Fibroblast of pulmonary artery (primary cell): Measurements from ENCODE around the gene B4GALT1.

ENCODE experiments used
- DNase-seq: peaks from one replicate; pipeline ENCODE4 v3.0.0-alpha.2; 2010; ENCODE audit warnings: low read depth
- H3K4me3 ChIP-seq: replicated peaks from 2 replicates; pipeline ENCODE4 v1.5.1; 2011; ENCODE audit warnings: low read depth, mild to moderate bottlenecking, control low read depth, low read length, moderate library complexity
- TF ChIP-seq, protein P1 (sequence below): IDR thresholded peaks from 2 replicates; pipeline ENCODE4 v1.5.1; 2011; ENCODE audit warnings: mild to moderate bottlenecking, control low read depth, low read length, inconsistent platforms; ENCODE audit errors: missing control alignments

The B4GALT1 gene

DNA sequence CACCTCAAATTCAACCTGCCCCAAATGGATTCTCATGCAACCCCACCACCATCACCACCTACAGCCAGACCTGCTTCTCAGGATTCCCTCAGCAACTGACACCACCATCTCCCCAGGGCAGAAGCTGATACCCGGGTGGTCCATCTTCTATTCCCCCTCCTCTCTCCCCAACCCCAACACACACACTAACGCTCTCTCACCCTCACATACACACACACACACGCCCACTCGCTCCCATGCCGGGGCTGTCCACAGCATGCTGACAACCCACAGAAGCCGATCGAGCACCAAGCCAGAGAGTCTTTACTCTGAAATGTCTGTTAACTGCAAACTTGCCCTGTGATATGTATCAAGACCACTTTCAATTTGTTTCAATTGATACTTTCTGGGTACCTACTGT is 28.4 kb downstream of the B4GALT1 start:
- TF ChIP-seq, protein P1, sequence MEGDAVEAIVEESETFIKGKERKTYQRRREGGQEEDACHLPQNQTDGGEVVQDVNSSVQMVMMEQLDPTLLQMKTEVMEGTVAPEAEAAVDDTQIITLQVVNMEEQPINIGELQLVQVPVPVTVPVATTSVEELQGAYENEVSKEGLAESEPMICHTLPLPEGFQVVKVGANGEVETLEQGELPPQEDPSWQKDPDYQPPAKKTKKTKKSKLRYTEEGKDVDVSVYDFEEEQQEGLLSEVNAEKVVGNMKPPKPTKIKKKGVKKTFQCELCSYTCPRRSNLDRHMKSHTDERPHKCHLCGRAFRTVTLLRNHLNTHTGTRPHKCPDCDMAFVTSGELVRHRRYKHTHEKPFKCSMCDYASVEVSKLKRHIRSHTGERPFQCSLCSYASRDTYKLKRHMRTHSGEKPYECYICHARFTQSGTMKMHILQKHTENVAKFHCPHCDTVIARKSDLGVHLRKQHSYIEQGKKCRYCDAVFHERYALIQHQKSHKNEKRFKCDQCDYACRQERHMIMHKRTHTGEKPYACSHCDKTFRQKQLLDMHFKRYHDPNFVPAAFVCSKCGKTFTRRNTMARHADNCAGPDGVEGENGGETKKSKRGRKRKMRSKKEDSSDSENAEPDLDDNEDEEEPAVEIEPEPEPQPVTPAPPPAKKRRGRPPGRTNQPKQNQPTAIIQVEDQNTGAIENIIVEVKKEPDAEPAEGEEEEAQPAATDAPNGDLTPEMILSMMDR = no peak
- no peak for DNase-seq
- no peak overlapping the region for H3K4me3 ChIP-seq

DNA sequence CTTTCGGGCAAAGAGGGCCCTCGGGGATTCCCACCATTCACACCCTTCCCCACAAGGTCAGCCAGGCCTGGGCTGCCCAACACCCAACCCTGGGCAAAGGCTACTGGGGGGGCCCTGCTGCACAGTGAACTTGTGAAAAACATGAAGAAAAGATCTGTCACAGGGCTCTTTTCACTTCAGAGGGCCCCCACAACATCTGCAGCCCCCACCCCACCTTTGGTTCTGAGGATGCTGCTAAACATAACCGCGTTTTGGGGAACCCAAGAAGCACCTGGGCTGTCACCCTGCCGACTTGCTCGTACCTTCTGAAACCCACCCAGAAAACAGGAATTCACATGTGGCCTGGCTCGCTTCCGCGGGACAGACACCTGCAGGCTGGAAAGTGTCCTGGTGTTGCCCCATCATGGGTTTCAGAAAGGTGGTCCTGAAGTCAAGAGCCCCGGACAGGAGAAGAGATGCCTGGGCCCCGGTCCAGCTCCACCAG is 29.3 kb downstream of the B4GALT1 start:
- DNase-seq = no peak
- TF ChIP-seq, protein P1 = no peak
- no peak overlapping the region for H3K4me3 ChIP-seq

DNA sequence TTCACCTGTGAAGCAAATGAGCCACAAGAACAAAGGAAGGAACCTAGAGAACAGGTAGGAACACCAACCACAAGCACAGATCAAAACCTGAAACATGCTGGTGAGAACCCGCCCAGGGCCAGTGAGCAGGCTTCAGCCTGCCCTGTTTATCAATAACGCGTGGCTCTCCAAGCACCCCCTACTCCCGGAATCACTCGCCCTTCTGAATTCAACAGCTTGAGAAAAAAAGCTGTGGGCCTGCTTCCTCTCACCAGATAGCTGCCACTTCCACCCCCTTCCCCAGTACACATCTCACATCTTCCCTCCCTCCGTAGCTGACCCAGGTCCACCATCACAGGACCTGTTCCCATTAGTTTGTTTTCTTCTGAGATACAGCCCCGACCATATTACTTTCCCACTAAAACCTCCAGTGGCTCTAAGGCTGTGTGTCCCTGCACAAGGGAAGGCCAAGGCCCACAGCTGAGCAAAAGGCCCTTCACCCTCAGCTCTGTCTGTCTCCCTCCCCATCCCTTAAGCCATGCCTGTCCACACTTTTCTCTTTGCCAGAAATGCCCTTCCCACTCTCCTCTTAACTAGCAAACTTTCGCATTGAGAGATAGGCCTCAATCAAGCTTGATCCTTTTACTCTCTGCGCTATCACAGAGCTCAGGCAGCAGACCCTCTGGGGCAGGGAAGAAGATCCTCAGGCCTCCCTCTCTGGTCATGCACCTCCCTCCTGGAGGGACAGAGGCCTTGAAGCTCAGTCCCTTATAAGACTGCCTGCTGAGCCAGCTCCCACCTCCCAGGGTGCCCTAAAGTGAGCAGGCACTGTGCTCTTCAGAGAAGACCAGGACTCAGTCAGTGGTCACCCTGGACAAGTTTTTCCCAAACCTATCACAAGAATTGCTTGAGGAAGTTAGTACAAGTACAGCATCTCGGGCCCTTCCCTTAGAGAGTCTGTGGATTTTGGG is 30.1 kb downstream of the B4GALT1 start:
- TF ChIP-seq, protein P1 = no peak
- no peak overlapping the region for H3K4me3 ChIP-seq
- no peak for DNase-seq

DNA sequence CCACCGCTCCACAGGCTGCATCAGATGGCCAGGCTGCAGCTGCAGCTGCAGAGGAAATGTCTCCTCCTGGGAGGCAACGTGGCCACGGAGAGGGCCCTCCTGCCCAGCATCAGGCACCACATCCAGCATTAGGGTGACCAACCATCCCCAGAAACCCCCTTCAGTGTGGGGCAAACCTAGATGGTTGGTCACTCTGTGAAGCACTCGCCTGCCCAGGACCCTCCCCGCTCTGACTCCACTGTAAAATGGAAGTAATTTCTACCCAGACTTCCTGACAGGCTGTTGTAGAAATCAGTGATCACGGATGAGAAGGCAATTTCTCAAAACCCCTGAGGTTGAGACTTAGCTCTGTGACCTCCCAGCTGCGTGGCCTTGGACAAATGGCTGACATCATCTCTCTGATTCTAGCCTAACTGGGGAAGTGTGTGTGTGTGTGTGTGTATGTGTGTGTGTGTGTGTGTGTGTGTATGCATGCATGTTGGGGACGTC is 31.6 kb downstream of the B4GALT1 start:
- H3K4me3 ChIP-seq = no peak overlapping the region
- TF ChIP-seq, protein P1 = no peak
- DNase-seq = no peak

DNA sequence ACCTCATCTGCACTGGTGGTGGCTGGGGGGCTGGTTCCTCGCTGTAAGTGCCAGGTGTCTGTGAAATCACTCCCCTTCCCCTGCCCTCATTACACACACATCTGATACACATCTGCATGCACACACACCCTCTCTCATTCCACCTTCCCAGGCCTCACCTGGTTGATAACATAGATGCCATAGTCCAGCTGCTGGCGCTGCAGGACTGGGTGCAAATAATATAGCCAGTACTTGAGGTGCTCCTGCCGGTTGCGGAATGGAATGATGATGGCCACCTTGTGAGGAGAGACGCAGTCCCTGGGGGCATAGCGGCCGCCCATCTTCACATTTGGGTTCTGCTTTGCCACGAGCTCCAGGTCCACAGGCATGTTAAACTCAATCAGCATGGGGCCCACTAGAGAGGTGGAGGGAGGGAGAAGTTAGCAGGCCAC is 32.1 kb downstream of the B4GALT1 start:
- DNase-seq = no peak
- TF ChIP-seq, protein P1 = no peak
- H3K4me3 ChIP-seq = no peak overlapping the region

DNA sequence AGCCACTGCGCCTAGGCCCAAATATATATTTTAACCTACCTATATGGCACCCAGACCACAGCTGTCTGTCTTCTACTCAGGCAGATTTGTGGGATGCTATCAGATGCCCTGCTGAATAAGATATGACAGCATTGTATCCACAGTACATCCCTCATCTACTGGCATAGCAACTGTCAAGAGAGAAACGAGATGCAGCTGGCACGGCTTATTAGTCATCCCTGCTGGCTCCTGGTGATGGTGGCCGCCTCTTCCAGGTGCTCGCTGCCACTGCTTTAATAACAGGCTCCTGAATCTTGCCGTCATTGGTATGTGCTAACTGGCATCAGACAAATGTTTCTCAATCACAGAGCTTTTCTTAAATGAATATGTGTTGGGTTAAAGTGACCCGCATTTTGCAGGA is 34.0 kb downstream of the B4GALT1 start:
- TF ChIP-seq, protein P1 = no peak
- no peak overlapping the region for H3K4me3 ChIP-seq
- no peak for DNase-seq
